ENCODE data around the gene LAMC3. TPM values are rescaled to one million over a fixed set of nuclear protein-coding genes. Genes with fewer than 3 reads are reported as not detected.
"Not testable (repeated sequence)": the region's sequence is repeated elsewhere in the genome, so short reads cannot be mapped to it uniquely, and the experiment has no call there.

Gene LAMC3
- total RNA-seq, 2 experiments from 2014 or later: 0.66 to 1.7 TPM

DNA sequence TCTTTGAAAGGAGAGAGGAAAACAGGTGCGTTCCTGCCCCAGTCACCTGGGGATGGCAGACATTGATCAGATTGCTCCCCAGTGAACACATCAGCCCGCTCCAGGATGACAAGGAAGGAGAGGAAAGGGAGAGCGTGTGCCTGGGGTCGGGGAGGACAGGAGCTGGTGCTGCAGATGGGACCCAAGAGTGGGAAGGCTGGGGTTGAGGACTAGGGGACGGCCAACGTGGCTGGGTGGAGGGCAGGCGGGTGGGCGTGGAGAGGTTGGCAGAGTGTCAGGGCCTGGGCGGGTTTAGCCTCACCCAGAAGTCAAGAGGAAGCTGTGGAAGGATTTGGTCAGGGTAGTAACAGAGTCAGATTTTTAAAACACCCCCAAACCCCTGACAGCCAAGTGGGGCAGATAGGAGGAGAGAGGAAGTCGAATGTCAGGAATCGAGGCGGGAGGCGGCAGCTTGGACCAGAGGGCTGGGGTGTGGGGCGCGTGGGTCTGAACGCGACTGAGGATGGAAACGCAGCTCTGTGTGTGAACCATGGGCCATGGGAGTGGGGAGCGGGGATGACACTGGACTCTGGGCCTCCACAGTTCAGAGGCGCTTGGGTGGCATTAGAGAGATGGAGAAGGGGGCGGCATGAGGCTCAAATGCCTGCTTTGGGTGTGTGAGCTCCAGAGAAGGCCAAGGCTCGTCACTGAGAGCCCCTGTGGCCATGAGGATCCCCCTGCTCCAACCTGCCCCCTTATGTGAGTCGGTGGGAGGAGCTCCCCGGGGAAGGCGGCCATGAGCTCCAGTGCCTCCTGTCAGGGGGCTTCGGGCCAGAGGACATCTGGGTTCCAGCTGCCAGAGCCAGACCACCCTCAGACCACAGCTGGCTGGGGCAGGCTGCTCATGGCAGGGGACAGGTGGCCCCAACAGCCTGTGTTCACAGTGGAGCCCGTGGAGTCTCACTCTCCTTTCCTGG lies 24.6 kb downstream of the LAMC3 start:
- Histone ChIP-seq H3K27me3 (ENCODE audit: control insufficient read depth in 1 of 2, insufficient read depth in 2 of 2, low read length in 2 of 2) (peaks cover 0 to 2% of the 10 kb centered on the region in 2 experiments), H3K9me3 (ENCODE audit: control insufficient read depth in 1 of 2, insufficient read depth in 1 of 2, low read length in 2 of 2) (no peaks in the 10 kb centered on the region), H3K4me3 (ENCODE audit: low read length) (no peak overlapping the region), H3K27ac (ENCODE audit: low read depth in 1 of 2, low read length in 2 of 2) (no peak overlapping the region), H3K4me1 (ENCODE audit: insufficient read depth, low read length) (no peaks in the 10 kb centered on the region), H3K36me3 (ENCODE audit: insufficient read depth, low read length) (no peaks in the 10 kb centered on the region)
- intact Hi-C loops (cut with DNase I, micrococcal nuclease): no loop called here
- H3K9me3 Mint-ChIP-seq: no peaks in the 10 kb centered on the region
- H3K27ac Mint-ChIP-seq: no peak overlapping the region
- TF ChIP-seq, protein P1, sequence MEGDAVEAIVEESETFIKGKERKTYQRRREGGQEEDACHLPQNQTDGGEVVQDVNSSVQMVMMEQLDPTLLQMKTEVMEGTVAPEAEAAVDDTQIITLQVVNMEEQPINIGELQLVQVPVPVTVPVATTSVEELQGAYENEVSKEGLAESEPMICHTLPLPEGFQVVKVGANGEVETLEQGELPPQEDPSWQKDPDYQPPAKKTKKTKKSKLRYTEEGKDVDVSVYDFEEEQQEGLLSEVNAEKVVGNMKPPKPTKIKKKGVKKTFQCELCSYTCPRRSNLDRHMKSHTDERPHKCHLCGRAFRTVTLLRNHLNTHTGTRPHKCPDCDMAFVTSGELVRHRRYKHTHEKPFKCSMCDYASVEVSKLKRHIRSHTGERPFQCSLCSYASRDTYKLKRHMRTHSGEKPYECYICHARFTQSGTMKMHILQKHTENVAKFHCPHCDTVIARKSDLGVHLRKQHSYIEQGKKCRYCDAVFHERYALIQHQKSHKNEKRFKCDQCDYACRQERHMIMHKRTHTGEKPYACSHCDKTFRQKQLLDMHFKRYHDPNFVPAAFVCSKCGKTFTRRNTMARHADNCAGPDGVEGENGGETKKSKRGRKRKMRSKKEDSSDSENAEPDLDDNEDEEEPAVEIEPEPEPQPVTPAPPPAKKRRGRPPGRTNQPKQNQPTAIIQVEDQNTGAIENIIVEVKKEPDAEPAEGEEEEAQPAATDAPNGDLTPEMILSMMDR (IDR thresholded peaks at IDR 0.05): no peak
- no peak for DNase-seq
- peaks cover 12% of the 10 kb centered on the region for H3K27me3 Mint-ChIP-seq
- POLR2A ChIA-PET: no interaction called here
- CTCF ChIA-PET: interaction anchor here (0.7 kb wide), 1 partner anchor 13 kb away, joined by 3 read pairs; no protein-coding TSS in a partner anchor
- H3K4me1 Mint-ChIP-seq (ENCODE audit: low read depth): no peaks in the 10 kb centered on the region
- no peak for ATAC-seq (ENCODE audit: poor library complexity)
- H3K4me3 Mint-ChIP-seq: no peak overlapping the region
- no peaks in the 10 kb centered on the region for H3K36me3 Mint-ChIP-seq (ENCODE audit: low read depth)

DNA sequence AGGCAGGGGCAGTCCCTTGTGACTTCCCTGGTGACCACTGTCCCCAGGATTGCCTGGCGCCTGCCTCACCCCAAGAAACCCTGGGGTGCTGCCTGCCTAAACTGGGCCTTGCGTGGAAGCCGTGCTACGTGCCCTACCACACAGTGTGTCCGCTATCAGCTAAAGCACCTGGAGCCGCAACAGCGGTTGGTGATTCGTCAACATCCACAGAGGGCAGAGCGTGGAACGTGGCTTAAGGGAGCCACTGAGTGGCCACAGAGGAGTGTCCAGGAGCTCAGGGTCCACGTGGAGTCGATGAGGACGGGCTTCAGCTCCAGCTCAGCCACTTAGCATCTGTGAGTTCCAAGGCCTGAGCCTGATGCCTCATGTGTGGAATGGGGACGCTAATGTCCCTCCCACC lies 25.3 kb downstream of the LAMC3 start:
- DNase-seq: no peak
- ChIA-PET CTCF (interaction anchor here (0.7 kb wide), 1 partner anchor 12 kb away, joined by 3 read pairs; no protein-coding TSS in a partner anchor), POLR2A (no interaction called here)
- Histone ChIP-seq H3K36me3 (ENCODE audit: insufficient read depth, low read length) (no peaks in the 10 kb centered on the region), H3K27me3 (ENCODE audit: control insufficient read depth in 1 of 2, insufficient read depth in 2 of 2, low read length in 2 of 2) (peaks cover 0 to 2% of the 10 kb centered on the region in 2 experiments), H3K4me3 (ENCODE audit: low read length) (no peak overlapping the region), H3K27ac (ENCODE audit: low read depth in 1 of 2, low read length in 2 of 2) (no peak overlapping the region), H3K9me3 (ENCODE audit: control insufficient read depth in 1 of 2, insufficient read depth in 1 of 2, low read length in 2 of 2) (no peaks in the 10 kb centered on the region), H3K4me1 (ENCODE audit: insufficient read depth, low read length) (no peaks in the 10 kb centered on the region)
- no peak overlapping the region for H3K4me3 Mint-ChIP-seq
- intact Hi-C loops (cut with DNase I, micrococcal nuclease): no loop called here
- no peak for ATAC-seq (ENCODE audit: poor library complexity)
- H3K27me3 Mint-ChIP-seq: peaks cover 12% of the 10 kb centered on the region
- TF ChIP-seq, protein P1 (IDR thresholded peaks at IDR 0.05): no peak
- no peaks in the 10 kb centered on the region for H3K9me3 Mint-ChIP-seq
- H3K4me1 Mint-ChIP-seq (ENCODE audit: low read depth): no peaks in the 10 kb centered on the region
- H3K36me3 Mint-ChIP-seq (ENCODE audit: low read depth): no peaks in the 10 kb centered on the region
- H3K27ac Mint-ChIP-seq: no peak overlapping the region

DNA sequence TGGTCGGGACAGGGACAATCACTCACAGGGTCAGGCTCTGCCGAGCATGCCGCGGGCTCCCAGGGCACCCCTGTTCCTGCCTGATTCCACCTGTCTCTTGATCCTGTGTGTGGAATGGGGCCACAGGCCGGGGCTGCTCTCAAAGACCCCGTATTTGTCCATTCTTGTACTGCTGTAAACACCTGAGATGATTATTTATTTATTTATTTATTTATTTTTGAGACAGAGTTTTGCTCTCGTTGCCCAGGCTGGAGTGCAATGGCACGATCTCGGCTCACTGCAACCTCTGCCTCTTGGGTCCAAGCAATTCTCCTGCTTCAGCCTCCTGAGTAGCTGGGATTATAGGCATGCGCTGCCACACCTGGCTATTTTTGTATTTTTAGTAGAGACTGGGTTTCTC lies 25.8 kb downstream of the LAMC3 start:
- peaks cover 12% of the 10 kb centered on the region for H3K27me3 Mint-ChIP-seq
- H3K4me1 Mint-ChIP-seq (ENCODE audit: low read depth); H3K9me3 Mint-ChIP-seq; H3K4me1 ChIP-seq (ENCODE audit: insufficient read depth, low read length); H3K27me3 ChIP-seq (ENCODE audit: control insufficient read depth in 1 of 2, insufficient read depth in 2 of 2, low read length in 2 of 2); H3K4me3 Mint-ChIP-seq; H3K4me3 ChIP-seq (ENCODE audit: low read length); H3K27ac Mint-ChIP-seq; H3K36me3 ChIP-seq (ENCODE audit: insufficient read depth, low read length); H3K27ac ChIP-seq (ENCODE audit: low read depth in 1 of 2, low read length in 2 of 2); H3K9me3 ChIP-seq (ENCODE audit: control insufficient read depth in 1 of 2, insufficient read depth in 1 of 2, low read length in 2 of 2); POLR2A ChIA-PET; intact Hi-C loops (cut with DNase I, micrococcal nuclease); ATAC-seq (ENCODE audit: poor library complexity); DNase-seq; H3K36me3 Mint-ChIP-seq (ENCODE audit: low read depth): not testable (repeated sequence)
- CTCF ChIA-PET: interaction anchor here (1.1 kb wide), 1 partner anchor 12 kb away, joined by 4 read pairs; no protein-coding TSS in a partner anchor
